IPS-18c (cell line): ENCODE results near the gene EIF2S2.
"Not testable (repeated sequence)": the region's sequence is repeated elsewhere in the genome, so short reads cannot be mapped to it uniquely, and the experiment has no call there.

Experiments
- H3K4me3 ChIP-seq: 2 replicates; pipeline ENCODE4 v1.7.0; 2013; ENCODE audit warnings: low read depth, mild to moderate bottlenecking, low read length, moderate library complexity; ENCODE audit not compliant: insufficient read depth
- H3K9me3 ChIP-seq: one replicate; pipeline ENCODE4 v1.6.1; 2013; ENCODE audit warnings: mild to moderate bottlenecking, low read length, moderate library complexity; ENCODE audit not compliant: control insufficient read depth, insufficient read depth

Gene EIF2S2, protein sequence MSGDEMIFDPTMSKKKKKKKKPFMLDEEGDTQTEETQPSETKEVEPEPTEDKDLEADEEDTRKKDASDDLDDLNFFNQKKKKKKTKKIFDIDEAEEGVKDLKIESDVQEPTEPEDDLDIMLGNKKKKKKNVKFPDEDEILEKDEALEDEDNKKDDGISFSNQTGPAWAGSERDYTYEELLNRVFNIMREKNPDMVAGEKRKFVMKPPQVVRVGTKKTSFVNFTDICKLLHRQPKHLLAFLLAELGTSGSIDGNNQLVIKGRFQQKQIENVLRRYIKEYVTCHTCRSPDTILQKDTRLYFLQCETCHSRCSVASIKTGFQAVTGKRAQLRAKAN

DNA sequence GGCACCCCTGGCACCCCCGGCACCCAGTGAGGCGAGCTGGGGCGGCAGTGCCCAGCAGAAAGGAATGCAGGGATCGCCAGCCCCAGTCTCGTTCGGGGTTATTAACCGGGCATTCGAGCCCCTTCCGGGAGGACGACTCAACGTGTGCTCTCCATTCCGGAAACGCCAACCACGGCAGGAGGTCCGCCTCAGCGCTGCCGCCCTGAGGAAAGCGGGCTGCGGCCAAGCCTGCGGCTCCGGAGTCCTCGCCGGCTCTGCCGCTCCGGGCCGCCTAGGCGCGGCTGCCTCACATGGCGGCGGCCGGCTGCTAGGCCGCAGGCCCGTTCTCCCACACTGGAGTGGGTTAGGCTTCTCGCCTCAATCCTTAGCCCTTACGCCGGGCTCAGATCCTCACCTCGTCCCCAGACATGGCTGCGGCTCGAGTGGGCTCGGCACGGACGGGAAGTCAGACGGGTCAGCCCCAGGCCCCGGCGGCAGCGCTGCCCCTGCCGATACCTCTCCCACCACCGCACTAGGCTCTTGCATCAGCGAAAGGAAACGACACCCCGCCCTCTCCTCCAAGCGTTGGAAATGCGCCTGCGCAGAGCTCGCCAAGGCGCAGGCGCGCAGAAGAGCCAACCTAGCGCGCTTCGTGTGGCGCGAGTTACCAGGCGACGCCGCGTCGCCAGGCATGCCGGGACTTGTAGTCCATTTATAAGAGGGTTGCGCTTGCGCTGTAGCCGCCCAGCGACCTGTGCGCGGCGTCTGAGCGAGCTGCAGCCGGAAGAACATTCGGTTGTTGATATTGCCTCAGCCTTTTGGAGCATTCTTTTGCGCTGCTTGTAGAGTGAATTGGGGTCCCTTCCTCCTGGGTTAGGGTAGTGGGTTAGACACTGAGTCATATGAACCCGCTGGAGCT, at the start of gene EIF2S2:
Gene EIF2S2 (minus strand): TSS at position 542 of the 898 bp plus-strand sequence. CDS start 133 bp downstream, at position 409.
- no peaks in the 10 kb centered on the region for H3K9me3 ChIP-seq
- H3K4me3 ChIP-seq: peak within 1 kb of the TSS; percentile 98

DNA sequence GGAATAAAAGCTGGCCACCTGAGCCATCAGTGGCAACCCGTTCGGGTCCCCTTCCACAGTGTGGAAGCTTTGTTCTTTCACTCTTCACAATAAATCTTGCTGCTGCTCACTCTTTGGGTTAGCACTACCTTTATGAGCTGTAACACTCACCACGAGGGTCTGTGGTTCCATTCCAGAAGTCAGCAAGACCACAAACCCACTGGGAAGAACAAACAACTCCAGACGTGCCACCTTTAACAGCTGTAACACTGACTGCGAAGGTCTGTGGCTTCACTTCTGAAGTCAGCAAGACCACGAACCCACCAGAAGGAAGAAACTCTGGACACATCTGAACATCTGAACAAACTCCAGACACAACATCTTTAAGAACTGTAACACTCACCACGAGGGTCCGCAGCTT, 45.7 kb upstream of the EIF2S2 start:
- not testable (repeated sequence) for H3K9me3 ChIP-seq, H3K4me3 ChIP-seq

DNA sequence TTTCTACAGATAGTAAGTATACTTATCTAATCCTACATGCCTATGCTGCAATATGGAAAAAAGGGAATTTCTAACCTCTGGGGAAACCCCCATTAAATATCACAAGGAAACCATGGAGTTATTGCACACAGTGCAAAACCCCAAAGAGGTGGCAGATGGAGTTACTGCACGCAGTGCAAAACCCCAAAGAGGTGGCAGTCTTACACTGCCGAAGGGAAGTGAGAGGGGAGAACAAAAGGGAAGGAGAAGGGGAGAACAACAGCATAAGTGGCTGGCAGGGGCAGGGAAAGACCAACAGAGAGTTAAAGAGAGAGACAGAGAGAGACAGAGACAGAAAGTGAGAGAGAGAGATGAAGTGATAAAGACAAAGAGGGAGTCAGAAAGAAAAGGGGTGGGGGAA, 43.8 kb upstream of the EIF2S2 start:
- no peak overlapping the region for H3K4me3 ChIP-seq
- peaks cover 3% of the 10 kb centered on the region for H3K9me3 ChIP-seq

DNA sequence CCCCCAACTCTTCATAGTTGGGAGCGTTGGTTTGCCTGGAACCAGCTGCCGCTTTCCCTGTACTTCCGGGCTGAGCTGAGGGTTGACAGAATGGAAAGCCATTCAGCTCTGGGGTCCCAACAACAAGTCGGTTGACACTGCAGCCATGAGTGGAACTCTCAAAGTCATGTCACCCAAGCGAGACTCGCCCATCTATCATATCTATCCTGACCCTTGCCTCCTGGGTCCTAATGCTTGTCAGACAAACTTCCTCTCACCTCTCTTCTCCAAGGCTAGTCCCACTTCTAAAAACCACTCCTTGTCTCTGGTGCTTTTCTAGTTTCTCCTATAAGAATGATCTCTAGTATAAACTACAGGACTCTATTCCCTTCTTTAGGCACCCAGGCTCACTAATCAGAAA, 41.1 kb upstream of the EIF2S2 start:
- H3K4me3 ChIP-seq, H3K9me3 ChIP-seq: not testable (repeated sequence)

DNA sequence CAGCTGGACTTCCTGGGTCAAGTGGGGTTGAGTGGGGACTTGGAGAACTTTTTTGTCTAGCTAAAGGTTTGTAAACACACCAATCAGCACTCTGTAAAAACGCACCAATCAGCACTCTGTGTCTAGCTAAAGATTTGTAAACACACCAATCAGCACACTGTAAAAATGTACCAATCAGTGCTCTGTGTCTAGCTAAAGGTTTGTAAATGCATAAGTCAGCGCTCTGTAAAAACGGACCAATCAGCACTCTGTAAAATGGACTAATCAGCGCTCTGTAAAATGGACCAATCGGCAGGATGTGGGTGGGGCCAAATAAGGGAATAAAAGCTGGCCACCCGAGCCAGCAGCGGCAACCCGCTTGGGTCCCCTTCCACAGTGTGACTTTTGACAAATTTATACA, 40.0 kb upstream of the EIF2S2 start:
- not testable (repeated sequence) for H3K4me3 ChIP-seq, H3K9me3 ChIP-seq

DNA sequence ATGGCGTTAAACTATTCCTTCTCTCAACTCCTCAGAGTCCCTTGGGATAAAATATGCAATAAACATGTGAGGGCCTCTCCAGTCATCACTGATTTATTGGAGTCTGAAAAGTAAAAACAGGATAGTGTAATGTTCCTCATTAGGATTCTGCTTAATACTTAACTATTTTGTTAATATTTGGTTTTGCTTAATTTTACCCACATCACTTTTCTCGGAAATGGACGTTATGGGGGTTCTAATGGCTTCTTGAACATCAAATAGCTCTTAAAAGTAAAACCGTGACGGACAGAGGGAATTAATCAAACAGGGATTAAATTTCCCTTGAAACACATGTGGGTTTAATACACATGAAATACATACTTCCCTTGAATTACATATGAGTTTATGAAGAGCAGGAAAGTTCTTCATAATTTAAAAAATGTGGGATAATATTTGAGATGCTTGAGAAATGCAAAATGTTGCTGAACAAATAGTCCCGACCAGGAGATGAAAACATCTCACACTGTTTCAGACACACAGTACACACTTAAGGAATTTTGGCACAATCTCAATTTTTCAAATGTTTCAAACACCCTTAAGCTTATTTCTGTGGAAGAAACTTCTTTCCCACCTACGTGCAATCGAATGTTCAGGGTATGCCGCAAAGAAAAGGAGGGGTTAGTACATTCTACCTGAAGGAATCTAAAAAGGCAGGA, 38.4 kb upstream of the EIF2S2 start:
- Histone ChIP-seq H3K9me3 (peaks cover 3% of the 10 kb centered on the region), H3K4me3 (no peak overlapping the region)

DNA sequence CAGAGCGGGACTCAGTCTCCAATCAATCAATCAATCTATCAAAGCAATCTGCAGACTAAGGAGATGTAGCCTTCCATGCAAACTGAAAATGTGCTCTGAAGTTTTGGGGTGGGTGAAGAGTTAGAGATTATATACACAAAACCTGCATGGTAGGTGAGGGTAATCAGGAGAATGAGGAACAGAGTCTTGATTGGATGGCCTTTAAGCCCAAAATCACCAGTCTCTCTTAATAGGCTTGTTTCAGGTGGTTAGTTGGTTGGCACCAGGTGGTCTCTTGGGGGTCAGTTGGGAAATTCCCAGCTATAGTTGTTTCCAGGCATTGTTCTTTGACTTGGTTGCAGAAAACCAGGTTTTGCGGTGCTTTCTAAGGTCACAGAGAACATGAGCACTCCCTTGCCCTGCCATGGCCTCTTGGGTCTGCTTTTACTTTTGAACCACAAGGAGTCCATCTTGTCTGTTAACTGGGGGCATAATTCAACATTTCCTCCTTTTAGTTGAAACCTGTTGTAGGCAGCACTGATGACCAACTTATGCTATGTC, 33.3 kb upstream of the EIF2S2 start:
- Histone ChIP-seq H3K4me3 (no peak overlapping the region), H3K9me3 (no peaks in the 10 kb centered on the region)

DNA sequence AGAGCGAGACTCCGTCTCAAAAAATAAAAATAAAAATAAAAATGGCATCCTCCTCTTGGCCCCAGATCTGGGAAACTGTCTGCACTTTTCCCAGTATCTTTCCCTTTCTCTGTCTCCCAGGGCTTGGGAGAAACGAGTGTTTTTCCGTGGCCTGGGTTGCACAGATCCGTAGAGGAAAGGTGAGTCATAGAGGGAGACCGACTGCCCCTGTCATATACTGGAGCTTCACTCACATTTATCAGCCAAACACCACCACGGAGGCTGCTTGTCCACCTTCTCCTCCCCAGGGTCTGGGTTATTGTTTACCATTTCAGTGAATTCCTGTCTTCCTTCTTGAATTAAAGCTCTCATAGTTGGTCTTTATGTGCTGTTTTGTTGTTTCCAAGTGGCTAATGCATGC, 31.9 kb upstream of the EIF2S2 start:
- Histone ChIP-seq H3K9me3 (no peaks in the 10 kb centered on the region), H3K4me3 (no peak overlapping the region)

DNA sequence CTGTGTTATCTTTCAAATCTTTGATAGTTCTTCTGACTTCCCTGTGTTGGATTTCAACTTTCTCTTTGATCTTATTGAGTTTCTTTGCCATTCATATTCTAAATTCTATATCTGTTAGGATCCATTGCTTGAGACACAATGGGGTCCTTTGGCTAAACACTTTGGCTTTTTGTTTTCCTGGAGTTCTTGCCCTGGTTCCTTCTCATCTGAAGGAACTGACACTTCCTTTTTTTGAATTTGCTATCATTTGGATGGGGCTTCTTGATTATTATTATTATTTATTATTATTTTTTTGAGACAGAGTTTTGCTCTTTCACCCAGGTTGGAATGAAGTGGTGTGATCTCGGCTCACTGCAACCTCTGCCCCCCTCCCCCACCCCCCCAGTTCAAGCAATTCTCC, 30.1 kb upstream of the EIF2S2 start:
- Histone ChIP-seq H3K4me3 (no peak overlapping the region), H3K9me3 (no peaks in the 10 kb centered on the region)

DNA sequence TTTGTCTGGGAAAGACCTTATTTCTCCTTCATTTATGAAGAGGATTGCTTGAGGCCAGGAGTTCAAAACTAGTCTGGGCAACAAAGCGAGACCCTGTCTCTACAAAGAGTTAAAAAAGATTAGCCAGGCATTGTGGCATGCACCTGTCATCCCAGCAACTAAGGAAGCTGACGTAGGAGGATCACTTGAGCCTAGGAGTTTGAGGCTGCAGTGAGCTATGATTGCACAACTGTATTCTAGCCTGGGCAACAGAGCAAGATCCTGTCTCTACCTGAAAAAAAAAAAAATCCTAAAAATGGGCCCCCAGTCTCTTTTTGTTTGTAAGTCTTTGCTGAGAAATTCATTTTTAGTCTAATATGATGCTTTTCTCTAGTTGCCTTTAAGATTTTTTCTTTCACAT, 29.2 kb upstream of the EIF2S2 start:
- H3K4me3 ChIP-seq: no peak overlapping the region
- H3K9me3 ChIP-seq: no peaks in the 10 kb centered on the region

DNA sequence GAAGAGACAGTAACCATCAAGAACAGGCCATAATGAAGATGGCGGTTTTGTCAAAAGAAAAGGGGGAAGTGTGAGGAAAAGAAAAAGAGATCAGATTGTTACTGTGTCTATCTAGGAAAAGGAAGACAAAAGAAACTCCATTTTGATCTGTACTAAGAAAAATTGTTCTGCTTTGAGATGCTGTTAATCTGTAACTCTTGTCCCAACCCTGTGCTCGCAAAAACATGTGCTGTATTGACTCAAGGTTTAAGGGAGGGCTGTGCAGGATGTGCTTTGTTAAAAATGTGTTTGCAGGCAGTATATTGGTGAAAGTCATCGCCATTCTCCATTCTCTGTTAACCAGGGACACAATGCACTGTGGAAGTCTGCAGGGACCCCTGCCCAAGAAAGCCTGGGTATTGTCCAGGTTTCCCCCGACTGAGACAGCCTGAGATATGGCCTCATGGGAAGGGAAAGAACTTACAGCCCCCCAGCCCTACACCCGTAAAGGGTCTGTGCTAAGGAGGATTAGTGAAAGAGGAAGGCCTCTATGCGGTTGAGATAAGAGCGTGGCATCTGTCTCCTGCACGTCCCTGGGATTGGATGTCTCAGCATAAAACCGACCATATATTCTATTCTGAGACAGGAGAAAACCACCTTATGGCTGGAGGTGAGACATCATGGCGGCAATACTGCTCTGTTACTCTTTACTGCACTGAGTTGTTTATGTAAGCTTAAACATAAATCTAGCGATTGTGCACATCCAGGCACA, 23.7 kb upstream of the EIF2S2 start:
- H3K4me3 ChIP-seq, H3K9me3 ChIP-seq: not testable (repeated sequence)

DNA sequence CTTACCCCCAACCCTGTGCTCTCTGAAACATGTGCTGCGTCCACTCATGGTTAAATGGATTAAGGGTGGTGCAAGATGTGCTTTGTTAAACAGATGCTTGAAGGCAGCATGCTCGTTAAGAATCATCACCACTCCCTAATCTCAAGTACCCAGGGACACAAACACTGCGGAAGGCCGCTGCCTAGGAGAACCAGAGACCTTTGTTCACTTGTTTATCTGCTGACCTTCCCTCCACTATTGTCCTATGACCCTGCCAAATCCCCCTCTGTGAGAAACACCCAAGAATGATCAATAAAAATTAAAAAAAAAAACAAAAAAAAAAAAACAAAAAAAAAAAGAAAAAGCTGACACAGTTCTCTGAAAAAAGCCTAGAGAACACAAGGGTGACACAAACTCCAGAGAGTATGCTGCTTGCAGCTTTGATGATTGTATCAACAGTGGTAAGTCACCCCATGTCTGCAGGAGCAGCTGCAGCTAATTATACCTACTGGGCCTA, 21.4 kb upstream of the EIF2S2 start:
- H3K4me3 ChIP-seq, H3K9me3 ChIP-seq: not testable (repeated sequence)

DNA sequence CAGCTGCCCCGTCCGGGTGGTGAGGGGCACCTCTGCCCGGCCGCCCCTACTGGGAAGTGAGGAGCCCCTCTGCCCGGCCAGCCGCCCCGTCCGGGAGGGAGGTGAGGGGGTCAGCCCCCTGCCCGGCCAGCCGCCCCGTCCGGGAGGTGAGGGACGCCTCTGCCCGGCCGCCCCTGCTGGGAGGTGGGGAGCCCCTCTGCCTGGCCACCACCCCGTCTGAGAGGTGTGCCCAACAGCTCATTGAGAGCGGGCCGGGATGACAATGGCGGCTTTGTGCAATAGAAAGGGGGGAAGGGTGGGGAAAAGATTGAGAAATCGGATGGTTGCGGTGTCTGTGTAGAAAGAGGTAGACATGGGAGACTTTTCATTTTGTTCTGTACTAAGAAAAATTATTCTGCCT, 20.9 kb upstream of the EIF2S2 start:
- H3K4me3 ChIP-seq, H3K9me3 ChIP-seq: not testable (repeated sequence)

DNA sequence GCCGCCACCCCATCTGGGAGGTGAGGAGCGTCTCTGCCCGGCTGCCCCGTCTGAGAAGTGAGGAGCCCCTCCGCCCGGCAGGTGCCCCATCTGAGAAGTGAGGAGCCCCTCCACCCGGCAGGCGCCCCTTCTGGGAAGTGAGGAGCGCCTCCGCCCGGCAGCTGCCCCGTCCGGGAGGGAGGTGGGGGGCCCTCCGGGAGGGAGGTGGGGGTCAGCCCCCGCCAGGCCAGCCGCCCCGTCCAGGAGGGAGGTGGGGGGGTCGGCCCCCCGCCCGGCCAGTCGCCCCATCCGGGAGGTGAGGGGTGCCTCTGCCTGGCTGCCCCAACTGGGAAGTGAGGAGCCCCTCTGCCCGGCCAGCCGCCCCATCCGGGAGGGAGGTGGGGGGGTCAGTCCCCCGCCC, 20.4 kb upstream of the EIF2S2 start:
- not testable (repeated sequence) for H3K9me3 ChIP-seq, H3K4me3 ChIP-seq

DNA sequence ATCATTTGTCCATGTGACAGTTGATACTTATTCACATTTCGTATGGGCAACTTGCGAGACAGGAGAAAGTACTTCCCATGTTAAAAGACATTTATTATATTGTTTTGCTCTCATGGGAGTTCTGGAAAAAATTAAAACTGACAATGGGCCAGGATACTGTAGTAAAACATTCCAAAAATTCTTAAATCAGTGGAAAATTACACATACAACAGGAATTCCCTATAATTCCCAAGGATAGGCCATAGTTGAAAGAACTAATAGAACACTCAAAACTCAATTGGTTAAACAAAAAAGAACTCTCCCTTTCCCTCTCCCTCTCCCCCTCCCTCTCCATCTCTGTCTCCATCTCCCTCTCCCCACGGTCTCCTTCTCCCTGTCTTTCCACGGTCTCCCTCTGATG, 19.4 kb upstream of the EIF2S2 start:
- no peak overlapping the region for H3K4me3 ChIP-seq
- H3K9me3 ChIP-seq: peaks cover 5% of the 10 kb centered on the region

DNA sequence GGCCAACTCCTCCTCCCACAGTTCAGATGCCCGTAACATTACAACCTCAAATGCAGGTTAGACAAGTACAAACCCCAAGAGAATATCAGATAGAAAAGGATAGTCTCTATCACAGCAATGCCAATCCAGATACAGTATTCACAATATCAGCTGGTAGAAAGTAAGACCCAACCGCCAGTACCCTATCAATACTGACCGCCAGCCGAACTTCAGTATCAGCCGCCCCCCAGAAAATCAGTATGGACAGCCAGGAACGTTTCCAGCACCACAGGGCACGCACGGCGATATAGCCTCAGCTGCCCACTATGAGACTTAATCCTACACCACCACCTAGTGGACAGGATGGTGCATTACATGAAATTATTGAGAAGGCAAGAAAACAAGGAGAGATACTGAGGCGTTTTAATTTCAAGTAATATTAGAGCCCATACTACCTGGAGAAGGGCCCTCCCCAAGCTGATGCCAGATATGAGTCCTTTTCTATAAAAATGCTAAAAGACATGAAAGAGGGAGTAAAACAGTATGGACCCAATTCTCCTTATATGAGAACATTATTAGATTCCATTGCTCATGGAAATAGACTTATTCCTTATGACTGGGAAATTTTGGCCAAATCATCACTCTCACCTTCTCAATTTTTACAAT, 17.6 kb upstream of the EIF2S2 start:
- Histone ChIP-seq H3K4me3 (no peak overlapping the region), H3K9me3 (peaks cover 5% of the 10 kb centered on the region)
